Upper lobe of right lung (tissue), 1 donor: ENCODE results near the gene TASOR. TPM values are rescaled to one million over a fixed set of nuclear protein-coding genes. Genes with fewer than 3 reads are reported as not detected.
A peak's percentile ranks its signal among the peaks of the same experiment; 100 is the strongest.
"Not testable (repeated sequence)": the region's sequence is repeated elsewhere in the genome, so short reads cannot be mapped to it uniquely, and the experiment has no call there.

Experiments
- ATAC-seq: fragments of 200-7000 bp; cut with Tn5 transposase; one replicate; pipeline ENCODE4 v1.9.1; 2020; ENCODE audit warnings: mild to moderate bottlenecking, moderate library complexity
- DNase-seq: peaks from one replicate; pipeline ENCODE4 v3.0.0-alpha.2; 2020
- H3K27ac ChIP-seq: fragments of 200-600 bp; one replicate; pipeline ENCODE4 v1.8.0; 2022
- H3K27me3 ChIP-seq: fragments of 200-600 bp; one replicate; pipeline ENCODE4 v1.8.0; 2022; ENCODE audit warnings: mild to moderate bottlenecking
- H3K36me3 ChIP-seq: fragments of 200-600 bp; one replicate; pipeline ENCODE4 v1.8.0; 2022
- H3K4me1 ChIP-seq: fragments of 200-600 bp; one replicate; pipeline ENCODE4 v1.8.0; 2022
- H3K4me3 ChIP-seq: fragments of 200-600 bp; one replicate; pipeline ENCODE4 v1.8.0; 2022; ENCODE audit warnings: mild to moderate bottlenecking
- H3K9me3 ChIP-seq: fragments of 200-600 bp; one replicate; pipeline ENCODE4 v1.8.0; 2022
- CTCF ChIP-seq: fragments of 200-600 bp; IDR thresholded peaks from one replicate; pipeline ENCODE4 v1.8.0; 2022; ENCODE audit warnings: antibody characterized with exemption
- intact Hi-C: fragments of 100-400 bp; cut with DNase I; formaldehyde crosslinking; loops from one replicate; pipeline ENCODE4 v1.11.0; 2022
- total RNA-seq: library from RNA; stranded (reverse); fragmentation: NEBNext Ultra II Directional; extraction: Animal tissue kit (Norgen Biotek cat#: 25700); gene quantifications from one replicate; pipeline ENCODE4 v1.2.1, GENCODE V29; 2021
- donor health status: DM: no; HTN: yes; CAD: no; lungs with severe emphysema.

The TASOR gene
- total RNA-seq, 1 donor from 2014 or later = 61.7 TPM

DNA sequence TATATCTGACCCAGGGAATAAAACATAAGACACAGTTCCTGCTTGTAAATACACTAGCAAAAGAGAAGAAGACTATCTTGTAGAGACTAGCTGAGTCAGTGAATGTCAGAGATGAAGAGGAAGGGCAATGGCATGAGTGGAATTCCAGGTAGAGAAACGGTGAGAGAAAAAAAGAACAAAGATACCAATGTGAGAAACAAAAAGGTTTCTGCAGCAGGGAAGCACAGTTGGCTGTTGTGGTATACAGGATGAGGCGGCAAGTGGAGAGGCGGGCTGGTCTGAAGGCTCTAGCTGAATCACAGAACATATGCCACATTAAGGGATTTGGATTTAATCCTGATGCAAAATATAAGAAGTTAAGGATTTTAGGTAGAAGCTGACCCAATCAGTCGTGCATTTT, 17.1 kb upstream of the TASOR start:
- intact Hi-C loops = loop anchor here (5.0 kb wide), 2 partner anchors 102 to 287 kb away; partner anchors contain the start of gene ARHGEF3
- no peaks in the 10 kb centered on the region for H3K27me3 ChIP-seq
- no peak for DNase-seq
- H3K36me3 ChIP-seq = no peaks in the 10 kb centered on the region
- H3K4me1 ChIP-seq = no peaks in the 10 kb centered on the region
- H3K4me3 ChIP-seq = no peak overlapping the region
- ATAC-seq = no peak
- no peaks in the 10 kb centered on the region for H3K9me3 ChIP-seq
- H3K27ac ChIP-seq = no peak overlapping the region
- TF ChIP-seq CTCF = no peak

GRCh38 chr3:56694867-56695683, 12.0 kb upstream of the TASOR start:
- intact Hi-C loops = no loop called here
- no peak overlapping the region for H3K27ac ChIP-seq
- H3K27me3 ChIP-seq = no peaks in the 10 kb centered on the region
- no peaks in the 10 kb centered on the region for H3K4me1 ChIP-seq
- no peaks in the 10 kb centered on the region for H3K9me3 ChIP-seq
- DNase-seq (no peak), ATAC-seq (no peak)
- no peaks in the 10 kb centered on the region for H3K36me3 ChIP-seq
- TF ChIP-seq CTCF = no peak
- H3K4me3 ChIP-seq = no peak overlapping the region

DNA sequence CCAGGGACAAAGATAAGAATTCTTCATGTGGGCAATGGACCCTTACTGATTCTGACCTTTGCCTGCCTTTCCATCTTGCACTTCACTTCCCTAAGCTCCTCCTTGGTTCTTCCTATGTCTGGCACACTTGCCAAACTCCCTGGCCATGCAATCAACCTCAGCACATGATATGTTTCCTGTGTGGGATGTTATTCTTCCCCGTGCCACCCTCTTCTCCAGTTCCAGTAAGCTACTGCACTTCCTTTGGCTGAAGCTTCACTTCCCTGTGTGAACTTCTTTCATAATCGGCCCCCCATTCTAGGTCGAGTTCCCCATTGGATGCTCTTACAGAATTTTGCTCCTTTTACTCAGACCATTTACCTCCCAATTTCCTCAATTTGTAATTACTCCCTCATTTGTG, 10.7 kb upstream of the TASOR start:
- Histone ChIP-seq H3K27ac (no peak overlapping the region), H3K36me3 (no peaks in the 10 kb centered on the region), H3K27me3 (no peaks in the 10 kb centered on the region), H3K4me1 (no peaks in the 10 kb centered on the region), H3K4me3 (no peak overlapping the region), H3K9me3 (no peaks in the 10 kb centered on the region)
- TF ChIP-seq CTCF = no peak
- ATAC-seq (peak; percentile 96), DNase-seq (no peak)
- intact Hi-C loops = no loop called here

- H3K27ac ChIP-seq, intact Hi-C loops, DNase-seq, H3K4me3 ChIP-seq, H3K9me3 ChIP-seq, H3K27me3 ChIP-seq, H3K4me1 ChIP-seq, H3K36me3 ChIP-seq: not testable (repeated sequence)
- ATAC-seq = peak; percentile 43
Observed at GRCh38 chr3:56692520-56693433, 9.7 kb upstream of the TASOR start.

- H3K9me3 ChIP-seq, H3K4me3 ChIP-seq, ATAC-seq, H3K4me1 ChIP-seq, H3K27ac ChIP-seq, H3K36me3 ChIP-seq, DNase-seq, H3K27me3 ChIP-seq, intact Hi-C loops: not testable (repeated sequence)
Observed at GRCh38 chr3:56692001-56692365, 8.9 kb upstream of the TASOR start.

DNA sequence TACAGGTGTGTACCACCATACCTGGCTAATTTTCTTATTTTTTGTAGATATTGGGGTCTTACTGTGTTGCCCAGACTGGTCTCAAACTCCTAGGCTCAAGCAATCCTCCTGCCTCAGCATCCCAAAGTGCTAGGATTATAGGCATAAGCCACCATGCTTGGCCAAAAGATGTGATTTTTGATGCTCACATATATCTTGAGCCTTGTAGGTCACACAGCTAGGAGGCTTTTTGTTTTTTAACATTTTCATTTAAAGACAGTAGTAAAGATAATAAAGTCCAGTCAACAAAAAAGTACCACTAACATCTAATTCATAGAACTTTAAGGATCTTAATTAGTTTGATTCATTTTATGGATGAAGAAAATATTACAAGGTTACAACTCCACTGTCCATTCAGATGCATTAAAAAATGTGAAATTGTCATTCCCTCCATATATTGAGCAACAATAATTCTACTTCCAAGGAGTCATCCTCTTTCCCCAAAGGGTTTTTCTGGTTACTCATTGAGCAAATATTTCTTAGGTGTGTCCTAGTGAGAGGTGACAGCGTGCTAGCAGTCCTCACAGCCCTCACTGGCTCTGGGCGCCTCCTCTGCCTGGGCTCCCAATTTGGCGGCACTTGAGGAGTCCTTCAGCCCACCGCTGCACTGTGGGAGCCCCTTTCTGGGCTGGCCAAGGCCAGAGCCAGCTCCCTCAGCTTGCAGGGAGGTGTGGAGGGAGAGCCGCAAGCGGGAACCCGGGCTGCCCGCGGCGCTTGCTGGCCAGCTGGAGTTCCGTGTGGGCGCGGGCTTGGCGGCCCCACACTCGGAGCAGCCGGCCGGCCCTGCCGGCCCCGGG, 8.3 kb upstream of the TASOR start:
- no peak for DNase-seq
- H3K27ac ChIP-seq = no peak overlapping the region
- no peak for TF ChIP-seq CTCF

More for the DNA sequence above, 8.3 kb upstream of the TASOR start:
- Histone ChIP-seq H3K4me1 (no peaks in the 10 kb centered on the region), H3K4me3 (no peak overlapping the region), H3K27me3 (no peaks in the 10 kb centered on the region), H3K36me3 (no peaks in the 10 kb centered on the region), H3K9me3 (no peaks in the 10 kb centered on the region)
- ATAC-seq = no peak
- intact Hi-C loops = no loop called here
